ENCODE results near the gene RSRC1.

DNA sequence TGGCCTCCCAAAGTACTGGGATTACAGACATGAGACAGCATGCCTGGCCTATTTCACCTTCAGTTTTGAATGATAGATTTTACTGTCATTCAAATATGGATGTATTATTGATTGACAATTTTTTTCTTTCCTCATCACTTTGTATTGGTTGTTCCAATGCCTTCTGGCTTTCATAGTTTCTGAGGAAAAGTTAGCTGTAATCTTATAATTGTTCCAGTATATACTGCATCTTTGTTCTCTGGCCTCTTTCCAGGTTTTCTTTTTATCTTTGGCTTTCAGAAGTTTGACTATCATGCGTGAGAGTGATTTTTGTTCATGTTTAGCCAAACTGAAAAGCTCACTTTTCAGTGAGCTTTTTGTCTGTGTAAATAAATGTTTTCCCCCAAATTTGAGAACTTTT lies 157.1 kb downstream of the RSRC1 start:
- TF ChIP-seq POLR2A (IDR thresholded peaks at IDR 0.05): no peak
- TF ChIP-seq, protein P1, sequence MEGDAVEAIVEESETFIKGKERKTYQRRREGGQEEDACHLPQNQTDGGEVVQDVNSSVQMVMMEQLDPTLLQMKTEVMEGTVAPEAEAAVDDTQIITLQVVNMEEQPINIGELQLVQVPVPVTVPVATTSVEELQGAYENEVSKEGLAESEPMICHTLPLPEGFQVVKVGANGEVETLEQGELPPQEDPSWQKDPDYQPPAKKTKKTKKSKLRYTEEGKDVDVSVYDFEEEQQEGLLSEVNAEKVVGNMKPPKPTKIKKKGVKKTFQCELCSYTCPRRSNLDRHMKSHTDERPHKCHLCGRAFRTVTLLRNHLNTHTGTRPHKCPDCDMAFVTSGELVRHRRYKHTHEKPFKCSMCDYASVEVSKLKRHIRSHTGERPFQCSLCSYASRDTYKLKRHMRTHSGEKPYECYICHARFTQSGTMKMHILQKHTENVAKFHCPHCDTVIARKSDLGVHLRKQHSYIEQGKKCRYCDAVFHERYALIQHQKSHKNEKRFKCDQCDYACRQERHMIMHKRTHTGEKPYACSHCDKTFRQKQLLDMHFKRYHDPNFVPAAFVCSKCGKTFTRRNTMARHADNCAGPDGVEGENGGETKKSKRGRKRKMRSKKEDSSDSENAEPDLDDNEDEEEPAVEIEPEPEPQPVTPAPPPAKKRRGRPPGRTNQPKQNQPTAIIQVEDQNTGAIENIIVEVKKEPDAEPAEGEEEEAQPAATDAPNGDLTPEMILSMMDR (IDR thresholded peaks at IDR 0.05): no peak

Data from esophagus squamous epithelium (tissue), 4 donors.